Upper lobe of left lung (tissue), 6 donors: ENCODE results near the gene NKAIN2. TPM values are rescaled to one million over a fixed set of nuclear protein-coding genes. Genes with fewer than 3 reads are reported as not detected.
"Not testable (repeated sequence)": the region's sequence is repeated elsewhere in the genome, so short reads cannot be mapped to it uniquely, and the experiment has no call there.

Source experiments
- ATAC-seq, 2 donors: fragments of 200-7000 bp; cut with Tn5 transposase; one replicate each; pipeline ENCODE4 v1.9.1; 2022; ENCODE audit warnings: mild to moderate bottlenecking in 2 of 2, moderate library complexity in 2 of 2; ENCODE audit not compliant: low FRiP score in 2 of 2
- DNase-seq, 2 donors: peaks; one replicate each; pipeline ENCODE4 v3.0.0-alpha.2; 2019 to 2020
- H3K27ac ChIP-seq, 4 donors: fragments of 200-600 bp; sonication (generic); one replicate each; pipeline ENCODE4 v1.5.1; 2016 to 2019
- H3K27me3 ChIP-seq, 4 donors: fragments of 200-600 bp; sonication (generic); one replicate each; pipeline ENCODE4 v1.5.1; 2017 to 2019
- H3K36me3 ChIP-seq, 4 donors: fragments of 200-600 bp; sonication (generic); one replicate each; pipeline ENCODE4 v1.5.1; 2016 to 2019
- H3K4me1 ChIP-seq, 4 donors: fragments of 200-600 bp; sonication (generic); one replicate each; pipeline ENCODE4 v1.5.1; 2018 to 2019
- H3K4me3 ChIP-seq, 4 donors: fragments of 200-600 bp; sonication (generic); one replicate each; pipeline ENCODE4 v1.5.1; 2017 to 2019; ENCODE audit warnings: mild to moderate bottlenecking in 2 of 4, moderate library complexity in 1 of 4
- H3K9me3 ChIP-seq, 4 donors: fragments of 200-600 bp; sonication (generic); one replicate each; pipeline ENCODE4 v1.5.1; 2018 to 2019
- EP300 ChIP-seq, 4 donors: sonication (generic); formaldehyde crosslinking; IDR thresholded peaks; one replicate each; pipeline ENCODE4 v1.5.1; 2017; ENCODE audit warnings: antibody characterized with exemption in 4 of 4, control low read depth in 2 of 4
- POLR2A ChIP-seq, 4 donors: fragments of 450-650 bp; IDR thresholded peaks; one replicate each; pipeline ENCODE4 v1.5.1; 2016 to 2017; ENCODE audit warnings: antibody characterized with exemption in 4 of 4, mild to moderate bottlenecking in 2 of 4
- POLR2AphosphoS5 ChIP-seq, 2 donors: sonication (generic); formaldehyde crosslinking; IDR thresholded peaks; one replicate each; pipeline ENCODE4 v1.5.1; 2017; ENCODE audit warnings: antibody characterized with exemption in 2 of 2
- WGBS, 2 donors: methylation state at CpG; one replicate each; pipeline ENCODE4 v1.1.5; 2017 to 2018; 5-methylcytosine and 5-hydroxymethylcytosine counted together
- total RNA-seq, 6 donors: library from RNA; depleted of rRNA in 4 of 6; stranded (reverse); fragments of >200 nt in 4 of 6; gene quantifications; one replicate each; pipeline versions ENCODE4 v1.1.0 to v1.2.1, GENCODE V29; 2016 to 2021
- TF ChIP-seq, protein P1 (sequence below), 6 experiments: fragments of 450-650 bp in 4 of 6; fragments of 200-600 bp in 2 of 6; sonication (generic) in 2 of 6; IDR thresholded peaks; one replicate each; pipeline ENCODE4 v1.5.1; 2016 to 2019; ENCODE audit warnings: antibody characterized with exemption in 6 of 6
- donor health status: DM: no; HTN: no; CAD: no; lungs with moderate emphysema.
- donor health status: DM: no; HTN: yes; CAD: no; lungs with severe emphysema.

NKAIN2 gene
- total RNA-seq, 6 donors from 2014 or later: 0.13 to 0.20 TPM; not detected in 4

DNA sequence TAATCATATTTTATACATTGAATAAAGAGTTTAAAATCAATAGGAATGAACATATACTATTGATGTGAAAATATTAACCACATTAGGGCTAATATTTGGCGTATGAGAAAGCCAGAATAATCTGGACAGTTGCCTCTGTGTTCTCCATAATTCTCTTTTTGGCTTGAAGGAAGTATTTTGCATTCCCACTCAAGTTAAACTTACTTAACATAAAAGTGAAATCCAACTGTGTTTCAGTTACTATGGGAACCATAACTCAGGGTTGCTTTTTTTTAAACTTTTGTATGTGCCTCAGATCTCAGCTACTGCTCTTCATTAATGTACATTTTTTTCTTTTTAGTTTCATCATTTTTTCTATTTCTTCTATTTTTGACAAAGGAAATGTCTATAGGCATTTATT, 479.8 kb downstream of the NKAIN2 start:
- H3K36me3 ChIP-seq: no peaks in the 10 kb centered on the region
- DNase-seq: no peak
- H3K4me3 ChIP-seq: no peak overlapping the region
- 57 to 84% methylated on average over 1 of the region's 1 CpG for whole genome bisulfite sequencing, 2 donors
- no peak for ATAC-seq
- no peaks in the 10 kb centered on the region for H3K27me3 ChIP-seq
- no peaks in the 10 kb centered on the region for H3K9me3 ChIP-seq
- no peaks in the 10 kb centered on the region for H3K4me1 ChIP-seq
- TF ChIP-seq, protein P1, sequence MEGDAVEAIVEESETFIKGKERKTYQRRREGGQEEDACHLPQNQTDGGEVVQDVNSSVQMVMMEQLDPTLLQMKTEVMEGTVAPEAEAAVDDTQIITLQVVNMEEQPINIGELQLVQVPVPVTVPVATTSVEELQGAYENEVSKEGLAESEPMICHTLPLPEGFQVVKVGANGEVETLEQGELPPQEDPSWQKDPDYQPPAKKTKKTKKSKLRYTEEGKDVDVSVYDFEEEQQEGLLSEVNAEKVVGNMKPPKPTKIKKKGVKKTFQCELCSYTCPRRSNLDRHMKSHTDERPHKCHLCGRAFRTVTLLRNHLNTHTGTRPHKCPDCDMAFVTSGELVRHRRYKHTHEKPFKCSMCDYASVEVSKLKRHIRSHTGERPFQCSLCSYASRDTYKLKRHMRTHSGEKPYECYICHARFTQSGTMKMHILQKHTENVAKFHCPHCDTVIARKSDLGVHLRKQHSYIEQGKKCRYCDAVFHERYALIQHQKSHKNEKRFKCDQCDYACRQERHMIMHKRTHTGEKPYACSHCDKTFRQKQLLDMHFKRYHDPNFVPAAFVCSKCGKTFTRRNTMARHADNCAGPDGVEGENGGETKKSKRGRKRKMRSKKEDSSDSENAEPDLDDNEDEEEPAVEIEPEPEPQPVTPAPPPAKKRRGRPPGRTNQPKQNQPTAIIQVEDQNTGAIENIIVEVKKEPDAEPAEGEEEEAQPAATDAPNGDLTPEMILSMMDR (IDR thresholded peaks at IDR 0.05): no peak
- H3K27ac ChIP-seq: no peak overlapping the region

DNA sequence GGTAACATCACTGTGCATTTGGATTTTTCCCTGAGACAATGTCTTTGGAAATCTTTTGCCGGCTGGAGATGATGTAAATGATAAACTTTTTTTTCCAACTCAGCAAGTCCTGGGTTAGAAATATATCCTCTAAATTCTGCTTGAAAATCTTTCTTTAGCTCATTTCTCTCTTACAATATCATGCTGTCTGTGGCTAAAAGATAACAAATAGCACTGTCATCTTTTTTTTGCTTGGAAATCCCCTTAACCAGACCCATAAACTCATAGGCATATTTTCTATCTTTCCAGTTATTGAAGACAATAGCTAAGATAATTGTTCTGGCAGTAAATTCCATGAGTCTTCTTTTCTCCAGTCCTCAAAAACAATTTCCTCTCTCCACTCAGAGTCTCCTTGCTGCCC, 481.5 kb downstream of the NKAIN2 start:
- TF ChIP-seq POLR2A (IDR thresholded peaks at IDR 0.05) (no peak), POLR2AphosphoS5 (IDR thresholded peaks at IDR 0.05) (no peak), EP300 (IDR thresholded peaks at IDR 0.05) (no peak)
- TF ChIP-seq, protein P1 (IDR thresholded peaks at IDR 0.05): no peak
- DNase-seq: no peak
- Histone ChIP-seq H3K36me3 (no peaks in the 10 kb centered on the region), H3K4me3 (no peak overlapping the region), H3K27ac (no peak overlapping the region), H3K27me3 (no peaks in the 10 kb centered on the region), H3K9me3 (no peaks in the 10 kb centered on the region), H3K4me1 (no peaks in the 10 kb centered on the region)
- ATAC-seq: no peak
- WGBS, 2 donors: 85 to 90% methylated on average over 1 of the region's 1 CpG

DNA sequence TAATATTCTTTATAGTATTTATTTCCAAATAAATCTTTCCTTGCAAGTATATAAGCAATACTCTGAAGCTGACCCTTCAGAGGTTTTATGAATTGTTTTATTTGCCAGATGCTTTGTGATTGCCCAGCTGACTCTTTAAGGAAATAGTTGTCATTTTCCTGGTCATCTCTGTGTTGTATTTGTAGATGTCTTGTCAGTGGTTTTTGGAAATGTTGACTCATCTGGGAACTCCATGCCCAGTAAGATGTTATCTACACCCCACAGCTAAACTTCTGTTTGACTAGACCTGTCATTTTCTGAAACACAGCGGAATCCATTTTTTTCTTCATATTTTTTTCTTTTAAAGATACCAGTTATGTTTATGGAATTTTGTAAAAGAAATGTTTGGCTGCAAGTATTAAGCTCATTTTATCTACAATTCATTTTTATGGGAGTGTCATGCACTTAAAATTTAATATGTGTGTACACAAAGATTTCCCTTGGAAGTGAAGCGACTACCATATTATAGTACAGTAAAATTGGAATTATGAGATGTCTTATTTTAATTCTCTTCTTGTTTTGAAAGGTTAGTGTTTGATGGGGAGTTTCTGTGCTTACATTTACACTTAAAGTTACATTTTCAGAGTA, 491.0 kb downstream of the NKAIN2 start:
- Histone ChIP-seq H3K27ac (no peak overlapping the region), H3K36me3 (no peaks in the 10 kb centered on the region), H3K4me3 (no peak overlapping the region), H3K27me3 (no peaks in the 10 kb centered on the region), H3K9me3 (no peaks in the 10 kb centered on the region), H3K4me1 (no peaks in the 10 kb centered on the region)
- DNase-seq: no peak
- ATAC-seq: no peak
- TF ChIP-seq, protein P1 (IDR thresholded peaks at IDR 0.05): no peak
- TF ChIP-seq POLR2AphosphoS5 (IDR thresholded peaks at IDR 0.05): no peak
- TF ChIP-seq POLR2A (IDR thresholded peaks at IDR 0.05): no peak
- no peak for TF ChIP-seq EP300 (IDR thresholded peaks at IDR 0.05)
- WGBS, 2 donors: 83 to 84% methylated on average over 2 of the region's 2 CpGs

DNA sequence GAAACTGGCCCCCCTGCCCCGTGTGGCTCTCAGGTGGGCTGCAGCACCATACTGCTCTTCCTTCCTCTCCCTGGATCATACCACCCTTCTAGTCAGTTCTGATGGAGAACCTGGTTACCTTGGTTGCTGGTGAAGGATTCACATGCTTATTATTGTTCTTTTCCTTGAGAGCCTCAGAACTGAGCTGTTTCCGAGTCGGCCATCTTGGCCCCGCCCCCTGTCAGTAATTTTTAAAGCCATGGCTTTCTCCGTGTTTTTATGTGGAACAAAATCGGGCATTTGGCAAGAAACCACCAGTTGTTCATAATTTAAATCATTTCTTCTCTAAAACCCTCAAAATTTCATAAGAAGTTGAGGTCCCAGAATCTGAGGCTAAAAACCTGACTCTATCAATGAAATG, 493.8 kb downstream of the NKAIN2 start:
- Histone ChIP-seq H3K36me3 (no peaks in the 10 kb centered on the region), H3K27me3 (no peaks in the 10 kb centered on the region), H3K4me3 (no peak overlapping the region), H3K4me1 (no peaks in the 10 kb centered on the region), H3K9me3 (no peaks in the 10 kb centered on the region), H3K27ac (no peak overlapping the region)
- DNase-seq: no peak
- 88 to 89% methylated on average over 6 of the region's 6 CpGs for WGBS, 2 donors
- TF ChIP-seq, protein P1 (IDR thresholded peaks at IDR 0.05): no peak
- TF ChIP-seq POLR2AphosphoS5 (IDR thresholded peaks at IDR 0.05) (no peak), EP300 (IDR thresholded peaks at IDR 0.05) (no peak), POLR2A (IDR thresholded peaks at IDR 0.05) (no peak)
- ATAC-seq: no peak

DNA sequence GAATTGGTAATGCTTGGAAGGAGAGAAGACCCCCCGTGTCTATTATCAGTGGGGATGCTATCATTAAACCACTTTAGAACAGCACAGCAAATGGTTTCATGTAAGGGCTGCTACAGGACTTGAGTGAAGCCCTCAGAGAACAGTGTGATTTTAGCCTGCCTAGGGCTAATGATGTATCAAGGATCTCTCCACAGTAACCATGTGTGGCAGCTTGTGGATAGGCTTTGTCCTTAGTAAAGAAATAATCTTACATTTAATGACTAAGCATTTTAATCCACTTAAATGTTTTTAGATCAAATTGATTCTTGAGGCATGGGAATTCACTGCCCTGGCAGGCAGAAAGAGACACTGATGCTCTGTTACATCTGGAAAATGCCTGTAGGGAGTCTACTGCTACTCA, 495.1 kb downstream of the NKAIN2 start:
- no peaks in the 10 kb centered on the region for H3K36me3 ChIP-seq
- no peaks in the 10 kb centered on the region for H3K4me1 ChIP-seq
- H3K9me3 ChIP-seq: no peaks in the 10 kb centered on the region
- no peak overlapping the region for H3K4me3 ChIP-seq
- no peak for ATAC-seq
- TF ChIP-seq POLR2A (IDR thresholded peaks at IDR 0.05): no peak
- TF ChIP-seq POLR2AphosphoS5 (IDR thresholded peaks at IDR 0.05): no peak
- TF ChIP-seq, protein P1 (IDR thresholded peaks at IDR 0.05): no peak
- no peak for TF ChIP-seq EP300 (IDR thresholded peaks at IDR 0.05)
- 32 to 39% methylated on average over 1 of the region's 1 CpG for WGBS, 2 donors
- DNase-seq: no peak
- no peak overlapping the region for H3K27ac ChIP-seq
- no peaks in the 10 kb centered on the region for H3K27me3 ChIP-seq

DNA sequence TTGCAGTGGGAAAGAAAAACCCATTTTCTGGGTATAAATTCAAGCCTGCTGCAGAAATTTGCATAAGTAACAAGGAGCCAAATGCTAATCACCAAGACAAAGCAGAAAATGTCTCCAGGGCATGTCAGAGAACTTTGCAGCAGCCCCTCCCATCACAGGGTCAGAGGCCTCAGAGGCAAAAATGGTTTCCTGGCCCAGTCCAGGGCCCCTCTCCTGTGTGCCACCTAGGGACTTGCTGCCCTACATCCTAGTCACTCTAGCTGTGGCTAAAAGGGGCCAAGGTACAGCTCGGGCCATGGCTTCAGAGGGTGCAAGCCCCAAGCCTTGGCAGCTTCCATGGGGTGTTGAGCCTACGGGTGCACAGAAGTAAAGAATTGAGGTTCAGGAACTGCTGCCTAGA, 497.2 kb downstream of the NKAIN2 start:
- not testable (repeated sequence) for H3K27me3 ChIP-seq, H3K4me3 ChIP-seq, H3K4me1 ChIP-seq, DNase-seq, H3K27ac ChIP-seq, ATAC-seq, H3K36me3 ChIP-seq, H3K9me3 ChIP-seq
- WGBS, 2 donors: 78 to 84% methylated on average over 2 of the region's 2 CpGs
